HUES6 (cell line): Measurements from ENCODE around the gene BCL11A.

Experiments
- H3K27ac ChIP-seq: 2 replicates; pipeline ENCODE4 v1.7.0; 2013; ENCODE audit warnings: low read depth, mild to moderate bottlenecking, low read length, inconsistent platforms
- H3K27me3 ChIP-seq: 2 replicates; pipeline ENCODE4 v1.6.1; 2013; ENCODE audit warnings: low read length; ENCODE audit not compliant: control insufficient read depth, insufficient read depth
- H3K36me3 ChIP-seq: 2 replicates; pipeline ENCODE4 v1.6.1; 2013; ENCODE audit warnings: low read length; ENCODE audit not compliant: control insufficient read depth, insufficient read depth
- H3K4me1 ChIP-seq: 2 replicates; pipeline ENCODE4 v1.6.1; 2013; ENCODE audit warnings: low read length; ENCODE audit not compliant: control insufficient read depth, insufficient read depth
- H3K4me3 ChIP-seq: 2 replicates; pipeline ENCODE4 v1.5.1; 2013; ENCODE audit warnings: low read depth, low read length
- H3K9ac ChIP-seq: one replicate; pipeline ENCODE4 v1.6.1; 2013; ENCODE audit warnings: mild to moderate bottlenecking, low read length
- H3K9me3 ChIP-seq: 2 replicates; pipeline ENCODE4 v1.6.1; 2013; ENCODE audit warnings: low read depth, low read length; ENCODE audit not compliant: control insufficient read depth, insufficient read depth

Gene BCL11A

DNA sequence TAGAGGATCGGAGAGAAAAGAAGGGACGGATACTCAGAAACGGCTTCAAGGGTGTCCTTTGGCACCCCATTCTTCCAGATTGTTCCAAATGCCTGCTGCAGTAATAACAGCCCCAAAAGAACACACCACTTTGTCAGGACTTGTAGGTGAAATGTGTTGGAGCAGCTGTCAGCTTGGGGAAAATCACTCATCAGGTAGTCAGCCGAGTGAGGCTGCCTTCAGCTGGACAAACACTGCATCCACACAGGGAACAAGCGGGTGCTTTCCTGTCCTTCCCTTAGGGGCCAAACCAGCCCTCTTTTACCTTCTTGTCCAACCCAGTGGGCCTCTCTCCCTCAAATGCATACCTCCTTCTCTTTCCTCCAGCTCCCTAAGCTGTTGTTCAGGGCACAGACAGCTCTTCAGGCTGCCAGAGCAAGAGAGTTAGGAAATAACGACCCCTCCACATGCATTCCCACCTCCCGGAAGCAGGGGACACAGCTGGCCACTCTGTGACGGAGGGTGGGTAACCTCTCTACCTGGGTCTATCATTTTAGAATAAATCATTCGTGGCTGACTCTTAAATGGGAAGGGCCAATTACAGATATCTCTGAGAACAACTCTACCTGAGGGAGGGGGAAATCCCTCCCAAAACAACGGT, 48.1 kb downstream of the BCL11A start:
- H3K27me3 ChIP-seq: no peaks in the 10 kb centered on the region
- H3K4me1 ChIP-seq: peaks cover 58% of the 10 kb centered on the region
- no peaks in the 10 kb centered on the region for H3K9me3 ChIP-seq
- no peak overlapping the region for H3K9ac ChIP-seq
- peaks cover 9% of the 10 kb centered on the region for H3K36me3 ChIP-seq
- no peak overlapping the region for H3K27ac ChIP-seq
- H3K4me3 ChIP-seq: no peak overlapping the region

DNA sequence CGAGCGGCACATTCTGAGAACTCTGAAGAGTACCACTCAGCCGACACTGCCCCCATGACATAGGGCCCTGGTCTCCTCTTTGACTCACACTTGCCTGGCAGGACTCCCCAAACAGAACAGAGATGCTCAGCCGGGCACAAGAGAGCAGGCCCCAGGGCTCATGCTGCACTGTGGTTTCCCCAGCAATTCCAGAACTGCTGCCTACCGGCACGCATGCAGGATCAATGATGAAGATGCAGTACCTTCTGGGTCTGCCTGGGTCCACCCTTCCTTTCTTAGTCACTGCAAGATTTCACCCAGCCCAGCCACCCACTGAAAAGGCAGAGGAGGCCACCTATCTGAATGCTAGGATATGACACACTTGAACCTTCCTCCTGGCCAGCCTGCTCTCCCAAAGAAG, 49.4 kb downstream of the BCL11A start:
- H3K9me3 ChIP-seq: no peaks in the 10 kb centered on the region
- peaks cover 14% of the 10 kb centered on the region for H3K36me3 ChIP-seq
- no peak overlapping the region for H3K27ac ChIP-seq
- peaks cover 45% of the 10 kb centered on the region for H3K4me1 ChIP-seq
- no peaks in the 10 kb centered on the region for H3K27me3 ChIP-seq
- no peak overlapping the region for H3K9ac ChIP-seq
- H3K4me3 ChIP-seq: no peak overlapping the region

DNA sequence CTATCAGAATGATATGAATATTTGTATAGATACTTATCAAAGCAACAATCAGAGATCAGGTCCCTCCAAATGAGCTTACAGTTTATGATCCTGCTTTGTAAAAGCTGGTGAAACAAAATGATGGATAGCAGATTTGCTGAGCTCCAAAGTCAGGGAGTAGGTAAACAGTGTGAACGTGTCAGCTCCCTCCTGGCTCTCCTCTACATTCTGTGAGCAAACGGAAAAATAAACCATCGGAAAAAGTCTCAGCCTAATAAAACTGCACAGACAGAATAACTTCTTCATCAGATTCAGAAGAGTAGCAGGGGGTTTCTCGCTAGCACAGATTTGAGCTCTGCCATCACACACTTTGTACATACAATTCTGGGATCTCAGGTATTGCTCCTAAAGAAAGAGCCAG, 51.3 kb downstream of the BCL11A start:
- no peaks in the 10 kb centered on the region for H3K9me3 ChIP-seq
- H3K4me3 ChIP-seq: no peak overlapping the region
- H3K36me3 ChIP-seq: peaks cover 14% of the 10 kb centered on the region
- H3K9ac ChIP-seq: no peak overlapping the region
- no peaks in the 10 kb centered on the region for H3K27me3 ChIP-seq
- H3K27ac ChIP-seq: no peak overlapping the region
- peaks cover 41% of the 10 kb centered on the region for H3K4me1 ChIP-seq

DNA sequence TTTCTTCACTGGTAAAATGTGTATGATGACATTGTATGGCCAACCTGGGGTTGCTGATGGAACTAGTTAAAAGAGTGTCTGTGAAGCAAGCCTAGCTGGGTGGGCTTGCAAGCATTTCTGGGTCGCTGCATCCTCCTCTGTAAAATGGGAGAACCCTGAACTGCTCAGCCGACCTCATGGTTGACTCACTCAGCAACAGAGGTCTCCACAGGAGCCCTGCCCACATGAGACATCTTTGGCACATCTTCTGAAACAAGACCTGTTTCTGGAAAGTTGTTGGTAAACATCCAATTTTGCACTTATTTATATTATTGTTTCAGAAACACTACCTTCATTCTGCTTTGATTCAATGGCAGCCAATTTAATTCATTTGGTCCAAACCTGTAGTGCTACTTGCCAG, 52.6 kb downstream of the BCL11A start:
- Histone ChIP-seq H3K9me3 (no peaks in the 10 kb centered on the region), H3K27ac (no peak overlapping the region), H3K36me3 (peaks cover 14% of the 10 kb centered on the region), H3K27me3 (no peaks in the 10 kb centered on the region), H3K4me3 (no peak overlapping the region), H3K9ac (no peak overlapping the region), H3K4me1 (peaks cover 41% of the 10 kb centered on the region)

DNA sequence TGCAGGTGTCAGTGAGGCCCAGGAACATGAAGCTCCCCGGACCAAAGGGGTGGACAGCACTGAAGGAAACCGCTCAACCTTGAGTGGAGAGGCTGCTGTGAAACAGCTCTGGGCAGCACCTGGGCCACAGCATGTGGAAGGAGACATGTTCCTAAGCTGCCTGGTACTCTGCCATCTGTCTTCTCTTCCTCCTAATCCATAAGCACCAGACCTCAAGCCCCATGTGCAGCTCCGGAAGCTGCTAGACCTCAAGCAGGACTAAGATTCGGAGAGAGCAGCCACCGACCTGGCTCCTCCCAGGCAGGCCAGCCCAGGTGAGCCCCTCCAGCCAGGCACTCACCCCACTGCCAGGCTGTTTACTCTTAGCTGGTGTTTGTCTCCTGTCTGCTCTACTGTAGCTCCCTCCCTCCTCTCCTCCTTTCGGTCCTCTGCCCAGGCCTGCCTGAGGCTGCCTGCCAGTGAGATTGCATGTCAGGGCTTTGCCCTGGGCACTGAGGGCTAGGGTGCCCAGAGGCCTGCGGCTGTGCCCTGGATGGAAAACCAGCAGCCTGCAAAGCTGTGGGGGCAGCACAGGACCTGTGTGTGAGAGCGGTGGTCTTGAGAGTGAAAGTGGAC, 53.7 kb downstream of the BCL11A start:
- Histone ChIP-seq H3K27ac (no peak overlapping the region), H3K9ac (no peak overlapping the region), H3K4me3 (no peak overlapping the region), H3K9me3 (no peaks in the 10 kb centered on the region), H3K36me3 (peaks cover 14% of the 10 kb centered on the region), H3K4me1 (peaks cover 34% of the 10 kb centered on the region), H3K27me3 (no peaks in the 10 kb centered on the region)

DNA sequence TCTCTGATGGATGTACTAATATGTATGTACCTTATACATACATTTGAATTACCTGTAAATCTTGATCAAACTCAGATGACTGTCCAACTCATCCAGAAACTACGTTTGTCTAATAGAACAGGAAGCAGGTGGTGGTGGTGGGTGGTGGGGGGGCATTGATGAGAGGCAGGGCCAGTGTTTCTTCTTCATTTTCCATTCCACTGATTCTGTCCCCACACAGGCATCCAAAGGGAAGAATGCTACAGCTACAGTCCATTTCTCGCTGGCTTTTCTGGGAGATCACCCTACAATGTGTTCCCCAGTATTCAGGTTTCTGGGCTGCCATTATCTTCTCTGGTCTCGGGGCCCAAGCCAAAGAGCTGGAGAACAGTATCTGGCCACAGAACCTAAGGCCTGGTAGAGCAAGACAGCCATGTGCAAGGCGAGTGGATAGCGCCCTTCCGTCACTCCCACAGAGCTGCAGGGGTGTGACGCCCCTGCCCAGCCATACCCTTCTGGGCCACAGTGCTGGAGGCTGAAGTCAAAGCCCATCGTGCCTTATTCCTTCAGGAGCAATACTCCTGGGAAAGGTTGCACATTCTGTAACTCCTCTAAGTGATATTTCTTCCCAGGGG, 54.5 kb downstream of the BCL11A start:
- Histone ChIP-seq H3K4me1 (peaks cover 32% of the 10 kb centered on the region), H3K9ac (no peak overlapping the region)

DNA sequence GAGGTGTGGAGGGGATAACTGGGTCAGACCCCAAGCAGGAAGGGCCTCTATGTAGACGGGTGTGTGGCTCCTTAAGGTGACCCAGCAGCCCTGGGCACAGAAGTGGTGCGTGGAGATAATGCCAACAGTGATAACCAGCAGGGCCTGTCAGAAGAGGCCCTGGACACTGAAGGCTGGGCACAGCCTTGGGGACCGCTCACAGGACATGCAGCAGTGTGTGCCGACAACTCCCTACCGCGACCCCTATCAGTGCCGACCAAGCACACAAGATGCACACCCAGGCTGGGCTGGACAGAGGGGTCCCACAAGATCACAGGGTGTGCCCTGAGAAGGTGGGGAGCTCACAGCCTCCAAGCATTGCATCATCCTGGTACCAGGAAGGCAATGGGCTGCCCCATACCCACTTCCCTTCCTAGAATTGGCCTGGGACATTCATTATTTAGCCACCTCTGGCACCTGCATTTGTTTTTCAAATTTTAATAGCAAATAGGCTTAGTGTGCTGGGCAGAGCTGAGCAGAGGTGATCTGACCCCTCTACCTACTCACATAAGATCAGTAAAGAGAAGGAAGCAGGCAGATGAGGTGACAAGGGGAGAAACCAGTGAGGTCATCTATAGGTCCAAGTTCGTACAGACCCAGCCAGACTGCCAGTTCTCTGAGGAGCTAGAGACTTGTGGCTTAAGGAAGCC, 55.2 kb downstream of the BCL11A start:
- Histone ChIP-seq H3K27me3 (no peaks in the 10 kb centered on the region), H3K4me1 (peaks cover 37% of the 10 kb centered on the region), H3K27ac (no peak overlapping the region), H3K9me3 (no peaks in the 10 kb centered on the region), H3K9ac (no peak overlapping the region), H3K4me3 (no peak overlapping the region), H3K36me3 (peaks cover 14% of the 10 kb centered on the region)

More for the DNA sequence above, 54.5 kb downstream of the BCL11A start:
- Histone ChIP-seq H3K27ac (no peak overlapping the region), H3K36me3 (peaks cover 14% of the 10 kb centered on the region), H3K4me3 (no peak overlapping the region), H3K27me3 (no peaks in the 10 kb centered on the region), H3K9me3 (no peaks in the 10 kb centered on the region)

DNA sequence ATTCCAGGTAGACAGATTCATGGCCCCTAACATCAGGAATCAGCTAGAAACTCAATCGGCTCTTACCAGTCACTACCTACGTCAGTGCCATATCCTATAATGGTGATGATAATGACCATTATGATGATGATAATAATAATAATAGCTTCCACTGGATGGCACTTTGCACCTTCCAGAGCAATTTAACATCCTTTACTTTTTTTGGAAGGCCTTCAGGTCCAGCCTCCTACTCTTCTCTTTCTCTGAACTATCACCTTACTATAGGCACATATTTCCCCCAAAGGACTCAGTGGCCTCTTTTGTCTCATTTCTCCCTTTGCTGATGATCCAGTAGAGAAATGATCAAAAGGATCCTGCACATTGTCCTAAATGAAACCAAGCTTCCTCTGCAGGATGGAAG, 56.0 kb downstream of the BCL11A start:
- Histone ChIP-seq H3K9ac (no peak overlapping the region), H3K27ac (no peak overlapping the region), H3K4me1 (peaks cover 34% of the 10 kb centered on the region), H3K27me3 (no peaks in the 10 kb centered on the region), H3K4me3 (no peak overlapping the region), H3K36me3 (peaks cover 14% of the 10 kb centered on the region), H3K9me3 (no peaks in the 10 kb centered on the region)

DNA sequence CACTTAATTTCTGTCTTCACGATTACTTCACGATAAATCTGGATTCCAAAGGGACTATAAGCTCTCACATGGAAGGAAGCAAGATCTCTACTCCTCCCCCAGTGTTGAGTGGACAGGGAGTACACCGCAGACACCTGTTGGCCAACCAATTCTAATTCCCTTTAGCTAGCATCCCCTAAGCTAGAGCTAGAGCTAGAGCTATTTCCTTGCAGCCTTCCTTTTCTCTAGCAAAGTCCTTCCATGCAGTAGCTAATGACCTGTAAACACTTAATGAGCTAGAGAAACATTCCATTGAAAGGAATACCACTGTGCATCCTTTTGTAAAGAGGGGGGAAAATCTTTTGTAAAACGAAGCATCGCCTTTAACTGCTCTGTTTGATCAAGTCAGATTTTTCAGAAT, 56.5 kb downstream of the BCL11A start:
- Histone ChIP-seq H3K9ac (no peak overlapping the region), H3K4me1 (peaks cover 34% of the 10 kb centered on the region), H3K36me3 (peaks cover 14% of the 10 kb centered on the region), H3K27ac (no peak overlapping the region), H3K9me3 (no peaks in the 10 kb centered on the region), H3K4me3 (no peak overlapping the region), H3K27me3 (no peaks in the 10 kb centered on the region)

DNA sequence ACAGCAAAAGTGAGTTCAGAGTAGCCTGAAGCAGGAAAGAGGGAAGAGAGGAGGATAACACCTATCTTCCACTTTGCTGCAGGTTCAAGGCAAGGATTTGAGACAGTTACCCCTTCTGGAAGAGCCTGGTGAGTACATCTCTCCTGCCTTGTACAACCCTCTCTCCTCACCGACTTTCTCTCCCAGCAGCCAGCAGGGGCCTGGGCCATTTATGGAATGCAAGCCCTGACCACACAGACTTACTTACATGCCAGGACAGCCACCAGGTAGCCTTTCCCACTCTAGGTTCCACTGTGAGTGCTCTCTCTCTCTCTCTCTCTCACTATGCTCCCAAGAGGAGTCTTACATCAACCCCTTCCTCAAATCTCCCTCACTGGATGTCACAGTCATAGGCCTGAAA, 57.0 kb downstream of the BCL11A start:
- H3K9me3 ChIP-seq: no peaks in the 10 kb centered on the region
- no peak overlapping the region for H3K9ac ChIP-seq
- H3K4me1 ChIP-seq: peaks cover 34% of the 10 kb centered on the region
- H3K4me3 ChIP-seq: no peak overlapping the region
- H3K36me3 ChIP-seq: peaks cover 14% of the 10 kb centered on the region
- H3K27me3 ChIP-seq: no peaks in the 10 kb centered on the region
- no peak overlapping the region for H3K27ac ChIP-seq

DNA sequence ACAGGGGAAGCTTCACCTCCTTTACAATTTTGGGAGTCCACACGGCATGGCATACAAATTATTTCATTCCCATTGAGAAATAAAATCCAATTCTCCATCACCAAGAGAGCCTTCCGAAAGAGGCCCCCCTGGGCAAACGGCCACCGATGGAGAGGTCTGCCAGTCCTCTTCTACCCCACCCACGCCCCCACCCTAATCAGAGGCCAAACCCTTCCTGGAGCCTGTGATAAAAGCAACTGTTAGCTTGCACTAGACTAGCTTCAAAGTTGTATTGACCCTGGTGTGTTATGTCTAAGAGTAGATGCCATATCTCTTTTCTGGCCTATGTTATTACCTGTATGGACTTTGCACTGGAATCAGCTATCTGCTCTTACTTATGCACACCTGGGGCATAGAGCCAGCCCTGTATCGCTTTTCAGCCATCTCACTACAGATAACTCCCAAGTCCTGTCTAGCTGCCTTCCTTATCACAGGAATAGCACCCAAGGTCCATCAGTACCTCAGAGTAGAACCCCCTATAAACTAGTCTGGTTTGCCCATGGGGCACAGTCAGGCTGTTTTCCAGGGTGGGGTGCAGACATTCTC, 58.3 kb downstream of the BCL11A start:
- H3K36me3 ChIP-seq: peaks cover 3% of the 10 kb centered on the region; the same call in 1 of the 2 replicates

More for the DNA sequence above, 58.3 kb downstream of the BCL11A start:
- Histone ChIP-seq H3K9me3 (no peaks in the 10 kb centered on the region), H3K27ac (no peak overlapping the region), H3K9ac (no peak overlapping the region), H3K27me3 (no peaks in the 10 kb centered on the region), H3K4me1 (peaks cover 38% of the 10 kb centered on the region), H3K4me3 (no peak overlapping the region)
